ENCODE results near the gene GHDC.
"Not testable (repeated sequence)": the region's sequence is repeated elsewhere in the genome, so short reads cannot be mapped to it uniquely, and the experiment has no call there.

The GHDC gene

DNA sequence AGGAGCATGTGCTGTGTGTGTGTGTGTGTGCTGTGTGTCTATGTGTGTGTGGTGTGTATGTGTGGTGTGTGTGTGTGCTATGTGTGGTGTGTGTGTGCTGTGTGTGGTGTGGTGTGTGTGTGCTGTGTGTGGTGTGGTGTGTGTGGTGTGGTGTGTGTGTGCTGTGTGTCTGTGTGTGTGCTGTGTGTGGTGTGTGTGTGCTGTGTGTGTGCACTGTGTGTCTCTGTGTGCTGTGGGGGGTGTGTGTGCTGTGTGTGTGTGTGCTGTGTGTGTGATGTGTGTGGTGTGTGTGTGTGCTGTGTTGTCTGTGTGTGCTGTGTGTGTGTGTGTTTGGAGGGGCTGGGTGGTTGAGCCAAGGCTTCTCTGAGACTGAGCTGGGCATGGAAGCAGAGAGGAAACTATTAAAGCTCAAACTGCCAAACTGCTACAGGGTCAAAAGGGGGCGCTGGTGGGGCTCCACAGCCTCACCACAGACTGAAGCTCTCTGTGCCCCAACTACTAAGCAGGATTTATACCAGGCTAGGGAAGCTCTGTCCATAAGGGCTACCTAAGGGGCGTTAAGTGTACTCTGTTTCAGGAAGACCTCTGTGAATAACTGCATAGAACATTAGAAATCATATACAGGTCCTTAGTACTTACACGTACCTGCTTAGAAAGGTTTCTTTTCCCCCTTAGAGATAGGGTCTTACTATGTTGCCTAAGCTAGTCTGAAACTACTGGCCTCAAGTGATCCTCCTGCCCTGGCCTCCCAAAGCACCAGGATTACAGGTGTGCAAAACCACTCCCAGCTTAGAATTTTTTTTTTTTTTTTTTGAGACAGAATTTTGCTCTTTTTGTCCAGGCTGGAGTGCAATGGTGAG, 27.8 kb upstream of the GHDC start:
- Histone ChIP-seq H3K36me3 (replicated peaks) (peaks cover 17% of the 10 kb centered on the region), H3K4me3 (no peak overlapping the region), H3K27me3 (ENCODE audit: low read depth) (no peaks in the 10 kb centered on the region), H3K4me1 (no peaks in the 10 kb centered on the region), H3K9me3 (no peaks in the 10 kb centered on the region)
- in situ Hi-C loops (cut with MboI; ENCODE audit: low sequenced_read_pairs), result no loop called here
- DNase-seq (ENCODE audit: low spot score in 2 of 2), result peak; percentile 17 to 54

DNA sequence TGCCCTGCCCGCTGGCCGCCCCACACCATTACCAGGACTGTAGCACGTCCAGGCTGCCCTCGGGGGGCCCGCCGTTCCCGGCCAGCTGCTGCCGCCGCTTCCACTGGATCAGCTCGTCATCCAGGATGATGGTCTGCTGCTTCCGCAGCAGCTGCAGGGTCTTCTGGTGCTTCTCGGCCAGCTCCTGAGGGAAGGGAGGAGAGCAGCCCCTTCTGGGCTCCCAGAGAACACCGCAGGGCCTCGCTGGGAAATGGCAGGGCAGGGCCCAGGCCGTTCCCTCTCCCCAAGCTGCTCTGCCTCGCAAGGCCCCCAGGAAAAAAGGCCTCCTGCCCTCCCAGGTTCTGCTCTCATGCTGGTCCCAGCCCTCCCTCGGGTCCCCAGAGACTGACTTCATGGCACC, 25.0 kb upstream of the GHDC start:
- H3K9me3 ChIP-seq; in situ Hi-C loops (cut with MboI; ENCODE audit: low sequenced_read_pairs); H3K4me1 ChIP-seq; H3K27me3 ChIP-seq (ENCODE audit: low read depth); DNase-seq (ENCODE audit: low spot score in 2 of 2); H3K4me3 ChIP-seq: not testable (repeated sequence)
- peaks cover 32% of the 10 kb centered on the region for H3K36me3 ChIP-seq (replicated peaks)

DNA sequence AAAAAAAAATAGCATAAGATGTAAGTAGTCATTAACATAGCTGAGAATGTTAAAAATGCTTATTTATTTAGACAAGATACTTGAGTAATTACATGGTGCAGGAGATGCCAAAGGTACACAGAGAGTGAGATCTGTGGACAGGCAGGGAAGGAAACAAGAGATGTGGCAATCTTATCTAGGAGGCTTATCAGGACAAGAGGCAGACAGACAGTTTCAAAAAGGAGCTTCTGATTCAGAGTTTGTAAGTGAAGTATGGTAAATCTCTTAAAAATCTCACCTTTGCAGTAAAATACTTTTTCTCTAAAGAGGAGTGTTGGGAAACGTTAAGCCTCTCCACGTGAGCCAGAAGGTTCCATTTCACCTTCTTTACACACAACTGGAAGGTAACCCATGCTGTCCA, 19.9 kb upstream of the GHDC start:
- H3K9me3 ChIP-seq, result no peaks in the 10 kb centered on the region
- H3K27me3 ChIP-seq (ENCODE audit: low read depth), result no peaks in the 10 kb centered on the region
- peaks cover 47% of the 10 kb centered on the region for H3K36me3 ChIP-seq (replicated peaks)
- no peak for DNase-seq (ENCODE audit: low spot score in 2 of 2)
- H3K4me1 ChIP-seq, result peaks cover 3% of the 10 kb centered on the region; the same call in 1 of the 2 replicates
- in situ Hi-C loops (cut with MboI; ENCODE audit: low sequenced_read_pairs), result no loop called here
- no peak overlapping the region for H3K4me3 ChIP-seq

DNA sequence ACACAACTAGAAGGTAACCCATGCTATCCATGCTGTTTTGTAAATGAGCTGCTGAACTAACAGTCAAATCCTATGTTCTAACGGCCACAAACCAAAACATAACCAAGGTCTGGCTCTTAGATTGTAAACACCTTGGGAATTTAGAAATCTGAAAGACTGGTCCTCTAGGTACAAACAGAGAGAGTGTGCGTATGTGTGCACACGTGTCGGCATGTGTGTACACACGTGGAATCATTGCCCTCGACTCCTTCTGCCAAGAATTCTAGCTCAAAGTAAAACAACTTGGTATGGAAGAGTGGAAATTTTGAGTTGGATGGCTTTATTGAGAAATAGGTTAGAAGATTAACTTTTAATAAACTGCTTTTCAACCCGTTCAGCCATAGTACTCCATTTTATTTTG, 18.1 kb upstream of the GHDC start:
- Histone ChIP-seq H3K36me3 (replicated peaks) (peaks cover 47% of the 10 kb centered on the region), H3K9me3 (no peaks in the 10 kb centered on the region), H3K4me3 (no peak overlapping the region), H3K27me3 (ENCODE audit: low read depth) (no peaks in the 10 kb centered on the region), H3K4me1 (peaks cover 3% of the 10 kb centered on the region; the same call in 1 of the 2 replicates)
- DNase-seq (ENCODE audit: low spot score in 2 of 2), result no peak
- in situ Hi-C loops (cut with MboI; ENCODE audit: low sequenced_read_pairs), result no loop called here

DNA sequence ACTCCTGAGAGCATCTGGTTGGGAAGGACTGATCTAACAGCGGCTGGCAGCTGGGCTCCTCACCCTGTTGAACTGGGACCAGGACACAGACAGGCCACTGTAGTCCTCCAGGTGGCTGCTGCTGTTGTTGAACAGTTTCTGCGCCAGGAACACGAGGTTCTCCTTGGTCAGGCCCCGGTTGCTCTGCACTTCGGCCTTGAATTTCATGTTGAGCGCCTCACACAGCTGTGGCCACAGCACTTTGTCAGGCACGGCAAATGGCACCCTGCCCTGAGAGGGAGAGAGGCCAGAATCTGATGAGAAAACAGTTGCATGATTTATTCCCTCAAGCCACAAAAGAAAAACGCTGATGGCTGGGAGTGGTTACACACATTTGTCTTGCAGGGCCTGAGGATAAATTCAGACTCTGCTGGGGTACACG, 17.6 kb upstream of the GHDC start:
- H3K36me3 ChIP-seq (replicated peaks), result peaks cover 45% of the 10 kb centered on the region
- H3K9me3 ChIP-seq; H3K27me3 ChIP-seq (ENCODE audit: low read depth); in situ Hi-C loops (cut with MboI; ENCODE audit: low sequenced_read_pairs); H3K4me3 ChIP-seq; H3K4me1 ChIP-seq; DNase-seq (ENCODE audit: low spot score in 2 of 2): not testable (repeated sequence)

DNA sequence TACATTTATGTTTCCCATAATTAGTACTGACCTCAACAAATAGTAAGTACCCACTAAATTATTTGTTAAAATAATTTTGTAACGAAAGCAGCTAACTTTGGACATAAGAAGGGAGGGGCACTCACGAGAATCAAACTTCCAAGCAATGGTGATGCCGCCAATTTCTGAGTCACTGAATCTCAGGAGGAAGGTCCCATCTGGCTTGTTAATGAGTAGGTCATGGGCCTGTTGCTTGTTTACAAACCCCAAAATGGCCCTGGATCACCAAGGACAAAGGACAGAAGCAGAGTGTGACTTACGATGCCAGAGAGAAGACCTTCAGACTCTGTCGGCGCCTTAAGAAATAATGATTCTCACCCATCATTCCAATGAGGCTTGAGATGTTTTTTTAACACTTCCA, 15.8 kb upstream of the GHDC start:
- Histone ChIP-seq H3K4me1 (peaks cover 3% of the 10 kb centered on the region; the same call in 1 of the 2 replicates), H3K4me3 (no peak overlapping the region), H3K36me3 (replicated peaks) (peaks cover 35% of the 10 kb centered on the region), H3K9me3 (no peaks in the 10 kb centered on the region), H3K27me3 (ENCODE audit: low read depth) (no peaks in the 10 kb centered on the region)
- in situ Hi-C loops (cut with MboI; ENCODE audit: low sequenced_read_pairs), result no loop called here
- no peak for DNase-seq (ENCODE audit: low spot score in 2 of 2)

DNA sequence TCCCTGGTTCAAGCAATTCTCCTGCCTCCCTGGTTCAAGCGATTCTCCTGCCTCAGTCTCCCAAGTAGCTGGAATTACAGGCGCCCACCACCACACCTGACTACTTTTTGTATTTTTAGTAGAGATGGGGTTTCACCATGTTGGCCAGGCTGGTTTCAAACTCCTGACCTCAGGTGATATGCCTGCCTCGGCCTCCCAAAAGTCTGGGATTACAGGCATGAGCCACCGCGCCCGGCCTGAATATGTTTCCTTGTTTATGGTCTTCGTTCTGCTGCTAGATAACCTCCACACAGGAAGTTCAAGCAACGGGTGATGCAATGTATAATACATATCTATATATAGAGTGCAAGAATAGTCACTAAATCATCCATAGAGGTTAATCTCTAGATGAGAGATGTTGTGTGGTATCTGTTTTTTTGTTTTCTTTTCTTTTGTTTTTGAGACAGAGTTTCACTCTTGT, 11.9 kb upstream of the GHDC start:
- in situ Hi-C loops (cut with MboI; ENCODE audit: low sequenced_read_pairs); H3K27me3 ChIP-seq (ENCODE audit: low read depth); H3K9me3 ChIP-seq; DNase-seq (ENCODE audit: low spot score in 2 of 2); H3K4me3 ChIP-seq; H3K4me1 ChIP-seq: not testable (repeated sequence)
- peaks cover 25% of the 10 kb centered on the region for H3K36me3 ChIP-seq (replicated peaks)

DNA sequence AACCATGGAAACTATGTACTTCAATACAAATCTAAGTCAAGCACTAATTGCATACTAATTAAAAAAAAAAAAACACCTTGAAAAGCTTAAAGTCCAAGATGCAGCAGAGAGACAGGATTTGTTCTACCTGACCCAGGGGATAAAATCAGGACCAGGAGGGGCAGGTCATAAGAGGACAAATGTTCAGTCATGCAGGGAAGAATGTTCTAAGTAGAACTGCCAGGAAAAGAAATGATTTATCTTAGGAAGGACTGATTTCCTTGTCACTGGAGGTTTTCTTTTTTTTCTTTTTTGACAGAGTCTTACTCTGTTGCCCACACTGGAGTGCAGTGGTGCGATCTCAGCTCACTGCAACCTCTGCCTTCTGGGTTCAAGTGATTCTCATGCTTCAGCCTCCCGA, 9.1 kb upstream of the GHDC start:
- H3K27me3 ChIP-seq (ENCODE audit: low read depth), result no peaks in the 10 kb centered on the region
- no peaks in the 10 kb centered on the region for H3K4me1 ChIP-seq
- in situ Hi-C loops (cut with MboI; ENCODE audit: low sequenced_read_pairs), result no loop called here
- H3K36me3 ChIP-seq (replicated peaks), result 0 out of 2 replicates have a peak, but pooled peaks cover 9% of the 10 kb centered on the region
- no peaks in the 10 kb centered on the region for H3K9me3 ChIP-seq
- DNase-seq (ENCODE audit: low spot score in 2 of 2), result no peak
- no peak overlapping the region for H3K4me3 ChIP-seq

DNA sequence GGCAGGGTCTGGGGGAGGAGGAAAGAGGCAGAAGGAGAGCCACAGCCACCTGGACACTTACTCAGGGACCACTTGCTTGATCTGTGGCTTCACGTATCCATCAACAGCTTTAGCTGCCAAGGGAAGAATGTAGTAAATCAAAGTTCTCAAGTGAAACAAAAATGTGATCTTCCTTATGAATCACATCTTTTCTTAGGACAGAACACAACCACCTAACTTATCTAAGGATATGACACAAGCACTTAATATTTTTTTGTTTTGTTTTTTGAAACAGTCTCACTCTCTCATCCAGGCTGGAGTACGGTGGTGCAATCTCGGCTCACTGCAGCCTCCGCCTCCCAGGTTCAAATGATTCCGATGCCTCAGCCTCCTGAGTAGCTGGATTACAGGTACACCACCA, 8.4 kb upstream of the GHDC start:
- 0 out of 2 replicates have a peak, but pooled peaks cover 9% of the 10 kb centered on the region for H3K36me3 ChIP-seq (replicated peaks)
- no peaks in the 10 kb centered on the region for H3K9me3 ChIP-seq
- in situ Hi-C loops (cut with MboI; ENCODE audit: low sequenced_read_pairs), result no loop called here
- no peak overlapping the region for H3K4me3 ChIP-seq
- no peak for DNase-seq (ENCODE audit: low spot score in 2 of 2)
- H3K27me3 ChIP-seq (ENCODE audit: low read depth), result no peaks in the 10 kb centered on the region
- no peaks in the 10 kb centered on the region for H3K4me1 ChIP-seq

DNA sequence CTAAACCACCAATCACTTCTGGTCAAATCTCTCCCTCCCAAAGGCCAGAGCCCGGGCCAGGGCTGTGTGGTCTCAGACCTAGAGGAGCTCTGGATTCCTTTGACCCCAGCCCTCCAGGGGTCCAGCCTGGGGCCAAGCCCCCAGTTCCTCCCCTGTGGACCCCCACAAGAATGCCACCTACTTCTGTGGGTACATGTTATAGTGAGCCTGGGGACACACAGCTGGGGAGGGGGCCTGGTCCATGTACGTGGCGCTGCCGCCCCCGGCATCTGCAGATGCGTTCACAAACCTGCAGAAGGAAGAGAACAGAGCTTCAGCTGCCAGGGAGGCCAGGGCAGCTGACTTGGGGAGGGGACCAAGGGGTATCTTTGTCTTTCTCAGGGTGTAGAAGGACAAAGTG, 7.9 kb upstream of the GHDC start:
- H3K9me3 ChIP-seq, result no peaks in the 10 kb centered on the region
- DNase-seq (ENCODE audit: low spot score in 2 of 2), result no peak
- H3K4me1 ChIP-seq, result no peaks in the 10 kb centered on the region
- no peaks in the 10 kb centered on the region for H3K27me3 ChIP-seq (ENCODE audit: low read depth)
- in situ Hi-C loops (cut with MboI; ENCODE audit: low sequenced_read_pairs), result no loop called here
- H3K36me3 ChIP-seq (replicated peaks), result 0 out of 2 replicates have a peak, but pooled peaks cover 6% of the 10 kb centered on the region
- H3K4me3 ChIP-seq, result no peak overlapping the region

DNA sequence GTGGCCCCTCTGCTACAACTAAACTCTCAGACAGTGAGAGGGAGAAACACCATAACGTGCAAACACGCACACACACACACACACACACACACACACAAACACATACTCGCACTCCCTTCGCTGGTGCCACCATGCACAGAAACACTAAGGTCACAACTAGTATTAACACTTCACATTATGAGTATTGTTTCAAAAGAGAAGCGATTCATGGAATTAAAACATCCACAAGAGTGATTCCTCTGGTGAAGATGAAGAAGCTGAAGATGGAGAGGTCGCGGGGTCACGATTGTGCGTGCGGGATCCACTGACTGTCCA, 7.1 kb upstream of the GHDC start:
- 0 out of 2 replicates have a peak, but pooled peaks cover 6% of the 10 kb centered on the region for H3K36me3 ChIP-seq (replicated peaks)
- in situ Hi-C loops (cut with MboI; ENCODE audit: low sequenced_read_pairs), result no loop called here
- H3K4me1 ChIP-seq, result no peaks in the 10 kb centered on the region
- DNase-seq (ENCODE audit: low spot score in 2 of 2), result no peak
- H3K27me3 ChIP-seq (ENCODE audit: low read depth), result no peaks in the 10 kb centered on the region
- no peaks in the 10 kb centered on the region for H3K9me3 ChIP-seq
- no peak overlapping the region for H3K4me3 ChIP-seq

DNA sequence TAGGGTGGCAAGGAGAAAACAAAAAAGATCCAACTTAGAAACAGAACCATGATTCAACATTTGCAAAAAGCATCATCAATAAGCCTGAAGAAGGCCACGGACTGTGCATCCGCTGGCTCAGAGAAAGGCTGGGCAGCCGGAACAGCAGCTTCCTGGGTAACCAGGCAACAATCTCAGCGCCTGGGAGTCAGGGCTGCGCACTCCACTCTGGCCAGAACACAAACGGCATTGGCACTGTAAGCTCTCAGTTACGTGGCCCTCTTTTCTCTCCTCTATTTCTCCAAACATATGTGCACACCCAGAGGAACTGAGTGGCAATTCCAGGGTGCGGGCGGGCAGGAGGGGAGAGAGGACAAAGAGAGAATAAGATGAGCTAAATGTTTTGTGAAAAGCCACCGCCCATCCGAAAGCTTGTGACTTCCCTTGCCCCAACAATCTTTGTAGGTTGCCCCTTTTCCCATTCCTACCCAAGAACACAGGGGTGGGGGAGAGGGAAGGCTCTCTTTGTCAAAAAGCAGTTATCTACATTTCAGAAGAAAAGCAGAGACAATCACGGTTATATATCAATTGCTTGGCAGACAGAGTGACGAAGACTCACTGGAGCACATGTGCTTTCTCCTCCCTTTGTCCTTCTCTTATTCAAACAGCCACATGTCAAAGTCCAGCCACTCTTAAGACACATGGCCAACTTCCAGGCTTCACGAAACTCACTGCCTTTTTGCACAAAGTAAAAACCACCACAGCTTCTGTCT, 6.6 kb upstream of the GHDC start:
- Histone ChIP-seq H3K4me3 (no peak overlapping the region), H3K27me3 (ENCODE audit: low read depth) (no peaks in the 10 kb centered on the region), H3K9me3 (no peaks in the 10 kb centered on the region), H3K36me3 (replicated peaks) (0 out of 2 replicates have a peak, but pooled peaks cover 6% of the 10 kb centered on the region), H3K4me1 (no peaks in the 10 kb centered on the region)
- DNase-seq (ENCODE audit: low spot score in 2 of 2), result no peak
- in situ Hi-C loops (cut with MboI; ENCODE audit: low sequenced_read_pairs), result no loop called here

DNA sequence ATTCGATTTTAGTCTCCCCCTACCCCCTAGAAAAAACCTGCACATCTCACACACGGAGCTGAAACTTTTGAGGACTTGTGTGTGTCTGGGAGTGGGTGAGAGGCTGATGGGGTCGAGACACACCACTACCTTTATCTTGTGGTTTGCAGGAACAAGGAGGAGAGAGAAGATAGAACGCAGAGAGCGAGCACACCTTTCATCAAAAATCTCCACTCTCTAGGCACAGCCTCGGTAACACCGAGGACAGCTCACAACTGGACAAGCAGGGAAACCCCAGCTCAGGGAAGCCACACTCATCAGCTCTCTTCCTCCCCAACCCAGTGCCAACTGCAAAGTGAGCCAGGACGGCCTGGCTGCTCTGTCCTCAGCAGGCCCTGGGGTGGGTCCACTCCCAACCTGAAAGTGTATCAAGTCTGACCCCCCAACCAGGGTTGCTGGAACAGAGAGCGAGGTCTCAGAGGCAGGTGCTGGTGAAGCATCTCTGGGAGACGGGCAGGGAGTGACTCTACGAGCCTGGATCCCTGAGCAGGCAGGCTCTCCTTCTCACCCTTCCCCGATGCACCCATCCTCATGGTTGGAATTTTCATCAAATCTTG, 5.2 kb upstream of the GHDC start:
- DNase-seq (ENCODE audit: low spot score in 2 of 2), result no peak
- Histone ChIP-seq H3K4me3 (no peak overlapping the region), H3K36me3 (replicated peaks) (0 out of 2 replicates have a peak, but pooled peaks cover 2% of the 10 kb centered on the region), H3K4me1 (no peaks in the 10 kb centered on the region), H3K9me3 (no peaks in the 10 kb centered on the region), H3K27me3 (ENCODE audit: low read depth) (no peaks in the 10 kb centered on the region)
- in situ Hi-C loops (cut with MboI; ENCODE audit: low sequenced_read_pairs), result no loop called here

DNA sequence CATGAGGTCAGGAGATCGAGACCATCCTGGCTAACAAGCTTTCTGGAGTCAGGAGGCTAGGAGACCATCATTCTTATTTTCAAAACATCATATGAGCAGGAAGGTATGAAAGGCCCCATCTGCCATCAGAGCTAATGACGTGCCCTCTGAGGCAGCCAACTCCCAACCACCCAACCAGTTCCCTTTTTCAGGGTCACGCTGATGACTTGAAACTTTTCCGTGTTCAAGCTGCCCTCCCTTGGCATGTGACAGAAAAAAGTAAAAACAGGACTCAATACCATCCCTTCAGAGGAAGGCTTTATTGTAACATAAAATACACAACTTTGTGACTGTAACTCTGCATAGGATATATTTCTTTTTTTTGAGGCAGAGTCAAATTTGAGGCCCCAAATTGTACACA, 4.6 kb upstream of the GHDC start:
- Histone ChIP-seq H3K27me3 (ENCODE audit: low read depth) (no peaks in the 10 kb centered on the region), H3K9me3 (no peaks in the 10 kb centered on the region), H3K4me1 (no peaks in the 10 kb centered on the region), H3K4me3 (no peak overlapping the region), H3K36me3 (replicated peaks) (no peaks in the 10 kb centered on the region)
- no peak for DNase-seq (ENCODE audit: low spot score in 2 of 2)
- in situ Hi-C loops (cut with MboI; ENCODE audit: low sequenced_read_pairs), result no loop called here

All from HAP-1 (cell line).